Ovary (tissue), 3 donors: ENCODE measurements around the gene CNTNAP5.

Source experiments
- EP300 ChIP-seq: sonication (generic); formaldehyde crosslinking; IDR thresholded peaks from one replicate; pipeline ENCODE4 v1.6.1; 2017; ENCODE audit warnings: antibody characterized with exemption
- POLR2A ChIP-seq: fragments of 450-650 bp; IDR thresholded peaks from one replicate; pipeline ENCODE4 v1.6.1; 2017; ENCODE audit warnings: antibody characterized with exemption, mild to moderate bottlenecking, moderate library complexity
- TF ChIP-seq, protein P1 (sequence below), 3 donors: fragments of 450-650 bp in 2 of 3; fragments of 200-600 bp in 1 of 3; IDR thresholded peaks; one replicate each; pipeline versions ENCODE4 v1.5.1 to v1.8.0; 2016 to 2022; ENCODE audit warnings: antibody characterized with exemption in 3 of 3, mild to moderate bottlenecking in 1 of 3
- donor health status: DM: no; HTN: no; CAD: no.

DNA sequence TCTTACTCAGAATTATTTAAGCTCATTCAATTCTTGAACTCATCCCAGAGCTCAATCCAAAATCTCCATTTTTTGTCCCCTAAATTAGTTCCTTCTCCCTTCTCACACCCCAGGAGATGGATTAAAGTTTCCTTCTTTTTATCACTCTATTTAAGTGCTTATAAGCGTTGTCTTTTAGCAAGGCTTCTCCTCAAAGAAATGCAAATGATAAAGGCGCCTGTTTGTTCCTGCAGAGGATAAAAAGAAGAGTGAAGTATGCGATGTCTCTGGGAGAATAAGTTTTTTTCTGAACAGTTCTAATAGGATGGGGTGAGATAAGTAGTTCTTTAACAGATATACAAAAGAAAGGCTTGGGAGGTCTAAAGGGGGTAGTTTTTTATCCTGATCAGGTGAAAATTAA lies 303.3 kb downstream of the CNTNAP5 start:
- TF ChIP-seq POLR2A (no peak), EP300 (no peak)
- TF ChIP-seq, protein P1, sequence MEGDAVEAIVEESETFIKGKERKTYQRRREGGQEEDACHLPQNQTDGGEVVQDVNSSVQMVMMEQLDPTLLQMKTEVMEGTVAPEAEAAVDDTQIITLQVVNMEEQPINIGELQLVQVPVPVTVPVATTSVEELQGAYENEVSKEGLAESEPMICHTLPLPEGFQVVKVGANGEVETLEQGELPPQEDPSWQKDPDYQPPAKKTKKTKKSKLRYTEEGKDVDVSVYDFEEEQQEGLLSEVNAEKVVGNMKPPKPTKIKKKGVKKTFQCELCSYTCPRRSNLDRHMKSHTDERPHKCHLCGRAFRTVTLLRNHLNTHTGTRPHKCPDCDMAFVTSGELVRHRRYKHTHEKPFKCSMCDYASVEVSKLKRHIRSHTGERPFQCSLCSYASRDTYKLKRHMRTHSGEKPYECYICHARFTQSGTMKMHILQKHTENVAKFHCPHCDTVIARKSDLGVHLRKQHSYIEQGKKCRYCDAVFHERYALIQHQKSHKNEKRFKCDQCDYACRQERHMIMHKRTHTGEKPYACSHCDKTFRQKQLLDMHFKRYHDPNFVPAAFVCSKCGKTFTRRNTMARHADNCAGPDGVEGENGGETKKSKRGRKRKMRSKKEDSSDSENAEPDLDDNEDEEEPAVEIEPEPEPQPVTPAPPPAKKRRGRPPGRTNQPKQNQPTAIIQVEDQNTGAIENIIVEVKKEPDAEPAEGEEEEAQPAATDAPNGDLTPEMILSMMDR (IDR thresholded peaks at IDR 0.05) = no peak
